GM11168 (cell line): ENCODE data around the gene TTC1.
"Not testable (repeated sequence)": the region's sequence is repeated elsewhere in the genome, so short reads cannot be mapped to it uniquely, and the experiment has no call there.

Experiments used
- in situ Hi-C: fragments of 300-500 bp; cut with MboI; formaldehyde crosslinking; loops from one replicate; pipeline ENCODE4 v1.12.0; 2022; ENCODE audit warnings: low sequenced_read_pairs; ENCODE audit not compliant: unreplicated experiment

The TTC1 gene

GRCh38 chr5:160033546-160034252 lies 24.8 kb downstream of the TTC1 start:
- in situ Hi-C loops = no loop called here

- in situ Hi-C loops = no loop called here
These were observed 27.3 kb downstream of the TTC1 start for GRCh38 chr5:160036243-160036642.

GRCh38 chr5:160036884-160037283 lies 27.9 kb downstream of the TTC1 start:
- in situ Hi-C loops = no loop called here

- in situ Hi-C loops = no loop called here
These were observed 31.0 kb downstream of the TTC1 start for GRCh38 chr5:160039810-160040470.

- in situ Hi-C loops = no loop called here
These were observed 31.5 kb downstream of the TTC1 start for GRCh38 chr5:160040471-160040835.

DNA sequence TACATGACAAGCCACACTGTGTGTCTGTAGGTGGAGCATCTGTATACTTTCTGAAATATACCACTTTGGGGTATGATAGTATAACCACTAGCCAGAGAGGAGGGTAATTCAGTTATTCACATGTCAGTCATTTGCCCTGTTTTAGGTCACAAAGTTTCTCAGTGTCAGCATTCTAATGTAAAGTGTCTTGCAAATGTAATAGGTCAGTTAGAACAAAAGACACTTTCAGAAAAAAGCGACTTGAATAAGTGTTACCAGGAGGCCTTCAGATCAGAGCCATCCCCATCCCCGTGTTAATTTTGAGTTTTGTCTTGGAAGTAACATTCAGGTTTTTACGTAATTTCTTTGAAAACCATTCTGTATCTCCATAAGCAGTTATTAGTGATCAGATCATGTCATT lies 33.7 kb downstream of the TTC1 start:
- in situ Hi-C loops = no loop called here

DNA sequence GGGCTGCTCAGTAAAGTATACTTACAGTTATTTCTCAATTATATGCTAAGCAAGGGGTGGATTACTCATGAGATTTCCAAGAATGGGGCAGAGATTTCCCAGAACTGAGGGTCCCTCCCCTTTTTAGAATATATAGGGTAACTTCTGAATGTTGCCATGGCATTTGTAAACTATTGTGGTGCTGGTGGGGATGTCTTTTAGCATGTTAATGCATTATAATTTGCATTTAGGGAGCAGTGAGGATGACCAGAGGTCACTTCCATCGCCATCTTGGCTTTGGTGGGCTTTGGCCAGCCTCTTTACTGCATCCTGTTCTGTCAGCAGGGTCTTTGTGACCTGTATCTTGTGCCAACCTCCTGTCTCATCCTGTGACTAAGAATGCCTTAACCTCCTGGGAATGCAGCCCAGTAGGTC lies 35.5 kb downstream of the TTC1 start:
- in situ Hi-C loops = no loop called here

DNA sequence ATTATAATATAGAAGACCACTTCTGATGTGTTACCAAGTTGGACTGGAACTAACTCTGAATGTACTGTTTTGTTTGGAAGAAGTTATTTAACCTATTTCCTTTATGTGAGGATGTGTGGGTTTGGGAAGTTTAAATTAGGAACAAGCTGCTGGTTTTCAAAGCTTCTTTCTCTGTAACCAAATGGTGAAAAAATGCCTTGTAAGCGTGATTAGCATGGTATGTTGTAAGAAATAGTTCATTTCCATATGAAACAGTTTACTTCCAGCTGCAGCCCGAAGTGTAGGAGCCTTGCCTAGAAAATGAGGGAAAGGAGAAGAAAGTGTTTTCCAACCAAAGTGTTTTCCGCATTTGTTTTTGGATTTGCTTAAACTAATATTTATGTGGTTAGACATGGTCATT lies 36.0 kb downstream of the TTC1 start:
- in situ Hi-C loops = no loop called here

- in situ Hi-C loops = no loop called here
These were observed 38.5 kb downstream of the TTC1 start for GRCh38 chr5:160047423-160047822.

GRCh38 chr5:160048131-160048530 lies 39.2 kb downstream of the TTC1 start:
- in situ Hi-C loops = no loop called here

- in situ Hi-C loops = no loop called here
These were observed 40.2 kb downstream of the TTC1 start for GRCh38 chr5:160049099-160049498.

DNA sequence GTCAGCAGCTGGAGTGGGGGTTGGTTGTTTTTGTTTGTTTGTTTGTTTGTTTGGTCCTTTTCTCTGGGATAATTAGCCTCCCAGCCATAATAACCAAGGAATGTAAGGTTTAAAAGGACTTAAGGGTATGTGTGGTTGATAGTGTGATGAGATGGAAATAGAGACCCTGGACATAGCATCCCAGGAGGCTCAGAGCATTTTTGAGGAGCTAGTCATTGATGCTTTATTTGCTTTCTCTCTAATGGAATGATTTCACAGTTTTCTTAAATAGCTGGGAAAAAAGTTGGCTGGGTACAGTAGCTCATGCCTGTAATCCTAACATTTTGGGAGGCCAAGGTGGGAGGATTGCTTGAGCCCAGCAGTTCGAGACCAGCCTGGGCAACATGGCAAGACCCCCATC lies 45.1 kb downstream of the TTC1 start:
- in situ Hi-C loops = no loop called here

DNA sequence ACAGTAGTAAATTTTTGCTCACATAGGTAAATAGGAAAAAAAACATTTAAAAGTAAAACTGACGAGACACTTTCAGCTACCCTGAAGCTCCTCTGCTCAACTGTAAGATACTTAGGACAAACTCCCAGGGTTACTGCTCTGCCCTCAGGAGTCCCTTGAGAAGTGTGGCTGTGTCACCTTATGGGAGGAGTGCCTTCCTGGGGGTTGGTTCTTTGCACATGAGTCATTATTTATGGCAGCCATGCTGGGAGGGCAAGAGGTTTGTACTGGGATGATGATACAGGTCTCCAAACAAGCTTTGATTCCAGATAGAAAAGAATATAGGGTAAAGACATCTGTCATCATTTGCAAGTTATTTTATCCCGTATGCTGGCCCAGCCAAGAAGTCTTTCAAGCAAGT lies 45.9 kb downstream of the TTC1 start:
- in situ Hi-C loops = no loop called here

GRCh38 chr5:160057256-160057655 lies 48.3 kb downstream of the TTC1 start:
- in situ Hi-C loops = no loop called here

DNA sequence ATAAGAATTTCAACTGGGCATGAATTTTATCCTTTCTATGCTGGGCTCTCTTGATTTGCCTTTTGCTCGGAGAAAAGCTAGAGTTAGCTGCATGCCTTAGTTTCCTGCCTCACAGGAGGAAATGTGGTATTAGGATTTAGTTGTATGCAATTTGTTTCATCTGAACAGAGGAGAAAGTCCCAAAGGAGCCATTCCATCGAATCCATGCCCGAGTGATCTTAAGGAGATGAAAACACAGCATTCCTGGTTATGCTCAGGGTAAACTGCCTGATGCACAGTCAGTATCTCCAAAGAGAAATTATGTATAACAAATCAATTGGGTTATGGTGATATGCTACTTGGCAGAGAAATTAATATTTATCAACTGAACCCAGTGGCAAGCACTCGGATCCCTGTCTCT lies 51.1 kb downstream of the TTC1 start:
- in situ Hi-C loops = no loop called here

DNA sequence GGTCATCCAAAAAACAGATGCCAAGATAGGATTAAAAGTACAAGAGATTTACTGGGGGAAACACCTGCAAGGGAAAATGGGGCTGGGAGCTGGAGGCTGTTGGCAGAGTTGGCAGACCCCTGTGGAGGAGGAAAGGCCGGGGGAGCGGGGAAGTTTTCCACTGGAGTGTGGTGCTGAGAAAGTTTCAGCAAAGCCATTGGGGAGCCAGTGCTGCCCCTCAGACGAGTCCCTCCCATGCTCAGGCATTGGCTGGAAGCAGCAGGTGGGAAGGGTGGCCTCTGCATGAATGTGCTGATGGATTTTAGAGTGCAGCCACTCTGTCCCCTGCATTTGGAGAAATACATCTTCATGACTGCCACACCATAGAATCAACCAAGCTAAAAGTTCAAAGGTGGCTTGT lies 52.8 kb downstream of the TTC1 start:
- in situ Hi-C loops = no loop called here

- in situ Hi-C loops = no loop called here
These were observed 55.5 kb downstream of the TTC1 start for GRCh38 chr5:160064417-160064810.

GRCh38 chr5:160064995-160065614 lies 56.2 kb downstream of the TTC1 start:
- in situ Hi-C loops = no loop called here

DNA sequence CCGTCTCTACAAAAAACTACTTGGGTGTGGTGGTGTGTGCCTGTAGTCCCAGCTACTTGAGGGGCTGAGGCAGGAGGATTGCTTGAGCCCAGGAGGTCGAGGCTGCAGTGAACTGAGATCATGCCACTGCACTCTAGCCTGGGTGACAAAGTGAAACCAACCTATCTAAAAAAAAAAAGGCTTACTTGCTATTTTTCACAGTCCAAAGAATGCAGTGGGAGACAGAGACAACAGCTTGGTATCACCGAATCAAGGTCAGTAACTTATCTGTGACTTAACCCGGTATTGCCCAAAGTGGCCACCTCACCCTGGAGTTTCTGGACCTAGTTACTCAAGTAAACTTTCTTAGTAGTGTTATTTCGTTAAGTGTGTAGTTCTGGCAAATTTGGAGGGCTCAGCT lies 60.2 kb downstream of the TTC1 start:
- in situ Hi-C loops = not testable (repeated sequence)

DNA sequence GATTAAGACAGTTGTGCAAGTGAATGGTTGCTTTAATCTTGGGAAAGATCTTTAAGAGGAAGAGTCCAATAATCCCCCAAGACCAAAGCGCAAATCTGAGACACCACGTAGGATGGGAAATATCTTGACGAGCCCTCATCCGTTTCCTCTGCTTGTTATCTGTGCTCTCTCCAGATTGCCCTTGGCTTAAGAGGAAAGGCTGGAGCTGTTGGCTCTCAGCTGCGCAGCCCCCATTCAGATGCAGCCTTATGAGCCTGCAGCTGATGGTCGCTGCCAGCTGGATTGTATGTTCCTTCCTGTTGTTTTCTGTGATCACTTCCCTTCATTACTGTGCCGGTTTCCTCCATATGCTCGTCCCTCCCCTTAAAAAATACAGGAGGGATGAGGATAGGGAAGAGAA lies 62.6 kb downstream of the TTC1 start:
- in situ Hi-C loops = no loop called here

- in situ Hi-C loops = no loop called here
These were observed 63.0 kb downstream of the TTC1 start for GRCh38 chr5:160071916-160072315.

DNA sequence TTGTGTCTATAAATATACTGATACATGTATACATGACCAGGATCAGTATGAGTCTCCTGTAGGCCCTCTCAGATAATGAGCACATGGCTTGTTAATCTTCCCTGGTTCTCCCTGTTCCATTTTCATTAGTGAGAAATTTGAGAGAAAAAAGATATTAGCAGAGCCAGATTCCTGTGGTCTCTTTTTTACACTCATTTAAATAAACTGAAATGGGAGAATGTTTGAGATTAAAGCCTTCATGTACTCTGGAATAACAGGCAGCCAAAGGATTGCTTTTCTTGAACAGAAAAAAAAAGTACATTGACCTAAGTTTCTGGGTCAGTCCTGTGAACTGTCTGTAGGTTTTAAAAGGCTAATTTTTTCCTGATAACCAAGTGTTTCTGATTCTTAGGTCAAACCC lies 66.1 kb downstream of the TTC1 start:
- in situ Hi-C loops = no loop called here
